ENCODE measurements around the gene UAP1L1. TPM values are rescaled to one million over a fixed set of nuclear protein-coding genes. Genes with fewer than 3 reads are reported as not detected.

Gene UAP1L1
- total and polyA plus RNA-seq, 7 donors = 2.9 to 9.6 (median 5.7) TPM

DNA sequence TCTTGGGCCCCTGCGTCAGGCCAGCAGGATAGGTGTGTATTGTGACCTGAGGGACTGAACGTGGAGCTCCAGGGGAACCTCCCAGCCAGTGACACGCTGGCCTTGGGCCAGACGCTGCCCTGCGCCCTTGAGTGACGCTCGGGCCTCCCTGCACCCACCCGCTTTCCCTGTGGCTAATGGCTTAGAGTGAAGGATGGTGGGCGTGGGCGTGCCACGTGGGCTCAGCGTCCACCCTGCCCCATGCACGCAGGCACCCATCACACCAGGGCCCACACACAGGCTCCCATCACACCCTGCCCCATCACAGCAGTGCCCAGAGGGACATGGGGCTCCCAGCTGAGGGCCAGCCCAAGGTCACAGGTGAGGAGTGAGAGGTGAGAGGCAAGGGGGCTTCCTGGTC lies 40.3 kb upstream of the UAP1L1 start:
- Histone ChIP-seq H3K9me3 (no peaks in the 10 kb centered on the region), H3K27ac (no peak overlapping the region), H3K36me3 (peaks cover 0 to 26% (median 16%) of the 10 kb centered on the region in 4 donors), H3K4me3 (no peak overlapping the region), H3K27me3 (peaks cover 0 to 9% (median 0%) of the 10 kb centered on the region in 3 donors), H3K4me1 (peaks cover 0 to 10% (median 9%) of the 10 kb centered on the region in 4 donors)
- no peak for DNase-seq
- intact Hi-C loops (cut with DNase I) = loop anchor here (10.0 kb wide), 1 partner anchor 192 kb away; the partner anchor contains the start of genes AJM1 and PHPT1
- 48 to 76% methylated on average over 13 of the region's 13 CpGs for WGBS, 2 donors
- TF ChIP-seq, protein P1, sequence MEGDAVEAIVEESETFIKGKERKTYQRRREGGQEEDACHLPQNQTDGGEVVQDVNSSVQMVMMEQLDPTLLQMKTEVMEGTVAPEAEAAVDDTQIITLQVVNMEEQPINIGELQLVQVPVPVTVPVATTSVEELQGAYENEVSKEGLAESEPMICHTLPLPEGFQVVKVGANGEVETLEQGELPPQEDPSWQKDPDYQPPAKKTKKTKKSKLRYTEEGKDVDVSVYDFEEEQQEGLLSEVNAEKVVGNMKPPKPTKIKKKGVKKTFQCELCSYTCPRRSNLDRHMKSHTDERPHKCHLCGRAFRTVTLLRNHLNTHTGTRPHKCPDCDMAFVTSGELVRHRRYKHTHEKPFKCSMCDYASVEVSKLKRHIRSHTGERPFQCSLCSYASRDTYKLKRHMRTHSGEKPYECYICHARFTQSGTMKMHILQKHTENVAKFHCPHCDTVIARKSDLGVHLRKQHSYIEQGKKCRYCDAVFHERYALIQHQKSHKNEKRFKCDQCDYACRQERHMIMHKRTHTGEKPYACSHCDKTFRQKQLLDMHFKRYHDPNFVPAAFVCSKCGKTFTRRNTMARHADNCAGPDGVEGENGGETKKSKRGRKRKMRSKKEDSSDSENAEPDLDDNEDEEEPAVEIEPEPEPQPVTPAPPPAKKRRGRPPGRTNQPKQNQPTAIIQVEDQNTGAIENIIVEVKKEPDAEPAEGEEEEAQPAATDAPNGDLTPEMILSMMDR (IDR thresholded peaks at IDR 0.05) = no peak
- TF ChIP-seq POLR2AphosphoS5 (IDR thresholded peaks at IDR 0.05) = no peak
- no peak for TF ChIP-seq EP300 (IDR thresholded peaks at IDR 0.05)
- no peak for TF ChIP-seq POLR2A (IDR thresholded peaks at IDR 0.05)

DNA sequence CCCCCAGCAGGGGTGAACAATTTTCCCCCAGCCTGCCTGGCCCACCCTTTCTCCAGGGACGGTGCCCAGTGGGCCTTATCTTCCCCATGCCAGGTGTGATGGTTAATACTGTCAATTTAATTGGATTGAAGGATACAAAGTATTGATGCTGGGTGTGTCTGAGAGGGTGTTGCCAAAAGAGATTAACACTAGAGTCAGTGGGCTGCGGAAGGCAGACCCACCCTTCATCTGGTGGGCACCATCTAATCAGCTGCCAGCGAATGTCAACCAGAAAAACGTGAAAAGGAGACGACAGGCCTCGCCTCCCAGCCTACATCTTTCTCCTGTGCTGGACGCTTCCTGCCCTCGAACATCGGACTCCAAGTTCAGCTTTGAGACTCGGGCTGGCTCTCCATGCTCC lies 39.8 kb upstream of the UAP1L1 start:
- Histone ChIP-seq H3K36me3 (peaks cover 0 to 26% (median 16%) of the 10 kb centered on the region in 4 donors), H3K4me1 (peaks cover 0 to 10% (median 9%) of the 10 kb centered on the region in 4 donors), H3K27me3 (peaks cover 0 to 9% (median 0%) of the 10 kb centered on the region in 3 donors), H3K27ac (no peak overlapping the region), H3K9me3 (no peaks in the 10 kb centered on the region), H3K4me3 (no peak overlapping the region)
- whole genome bisulfite sequencing, 2 donors = 84 to 90% methylated on average over 10 of the region's 10 CpGs
- TF ChIP-seq POLR2AphosphoS5 (IDR thresholded peaks at IDR 0.05) (no peak), POLR2A (IDR thresholded peaks at IDR 0.05) (no peak), EP300 (IDR thresholded peaks at IDR 0.05) (no peak)
- TF ChIP-seq, protein P1 (IDR thresholded peaks at IDR 0.05) = no peak
- no peak for DNase-seq
- intact Hi-C loops (cut with DNase I) = loop anchor here (10.0 kb wide), 1 partner anchor 193 kb away; the partner anchor contains the start of genes AJM1 and PHPT1

DNA sequence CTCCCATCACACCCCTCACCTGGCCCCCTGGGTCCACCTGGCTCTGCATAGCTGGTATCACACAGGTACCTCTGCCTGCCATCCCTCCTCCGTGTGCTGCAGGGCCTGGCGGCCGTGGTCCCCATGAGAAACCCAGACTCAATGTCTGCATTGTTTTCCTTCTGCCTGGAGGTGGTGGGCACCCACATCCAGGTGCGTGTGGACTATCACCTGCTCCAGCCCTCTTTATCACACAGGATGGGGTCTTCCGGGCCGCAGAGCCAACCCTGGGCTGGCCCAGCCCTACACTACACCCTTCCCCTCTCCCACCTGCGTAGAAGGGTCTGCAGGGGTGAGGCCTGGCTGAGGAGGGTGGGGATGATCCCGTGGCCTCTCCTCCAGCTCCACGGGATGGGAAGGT lies 38.4 kb upstream of the UAP1L1 start:
- Histone ChIP-seq H3K4me1 (peaks cover 0 to 14% (median 12%) of the 10 kb centered on the region in 4 donors), H3K4me3 (no peak overlapping the region), H3K27me3 (peaks cover 0 to 9% (median 0%) of the 10 kb centered on the region in 3 donors), H3K36me3 (peaks cover 0 to 26% (median 16%) of the 10 kb centered on the region in 4 donors), H3K27ac (no peak overlapping the region), H3K9me3 (no peaks in the 10 kb centered on the region)
- 89 to 91% methylated on average over 9 of the region's 9 CpGs for WGBS, 2 donors
- intact Hi-C loops (cut with DNase I) = loop anchor here (10.0 kb wide), 1 partner anchor 194 kb away; the partner anchor contains the start of genes AJM1 and PHPT1
- TF ChIP-seq, protein P1 (IDR thresholded peaks at IDR 0.05) = no peak
- no peak for TF ChIP-seq POLR2A (IDR thresholded peaks at IDR 0.05)
- no peak for TF ChIP-seq POLR2AphosphoS5 (IDR thresholded peaks at IDR 0.05)
- TF ChIP-seq EP300 (IDR thresholded peaks at IDR 0.05) = no peak
- DNase-seq = no peak

DNA sequence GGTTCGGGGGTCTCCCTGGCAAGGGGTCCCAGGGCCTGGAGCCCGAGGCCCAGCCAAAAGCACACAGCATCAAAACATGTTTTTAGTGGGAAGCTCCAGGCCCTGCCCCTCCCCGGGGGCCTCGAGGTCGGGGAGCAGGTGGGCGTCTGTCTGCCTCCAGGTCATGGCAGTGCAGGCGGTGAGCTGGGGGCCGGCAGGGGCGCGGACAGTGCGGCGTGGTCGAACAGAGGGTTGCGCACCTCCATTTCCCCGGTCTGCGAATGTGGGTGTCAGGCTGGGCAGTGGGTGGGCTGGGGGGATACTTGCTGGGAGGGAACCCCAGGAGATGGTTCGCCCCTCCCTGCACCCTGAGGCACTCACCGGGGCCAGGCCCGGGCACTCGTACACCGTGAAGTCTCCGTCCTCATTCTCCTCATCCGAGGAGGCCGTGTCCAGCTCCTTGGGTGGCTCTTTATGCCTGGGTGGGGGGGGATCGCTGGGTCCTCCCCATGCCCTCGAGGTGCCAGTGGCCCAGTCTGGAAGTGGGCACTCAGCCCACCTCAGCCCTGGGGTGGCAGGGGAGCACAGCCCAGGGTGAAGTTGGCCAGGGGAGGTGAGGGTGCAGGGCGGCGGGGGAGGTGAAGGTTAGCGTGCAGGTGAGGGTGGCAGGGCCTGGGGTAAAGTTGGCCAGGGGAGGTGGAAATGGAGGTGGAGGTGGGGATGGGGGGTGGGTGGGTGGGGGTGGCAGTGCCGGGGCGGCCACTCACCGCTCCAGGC lies 37.5 kb upstream of the UAP1L1 start:
- no peak for DNase-seq
- TF ChIP-seq POLR2AphosphoS5 (IDR thresholded peaks at IDR 0.05) (no peak), EP300 (IDR thresholded peaks at IDR 0.05) (no peak), POLR2A (IDR thresholded peaks at IDR 0.05) (no peak)
- TF ChIP-seq, protein P1 (IDR thresholded peaks at IDR 0.05) = no peak
- H3K27me3 ChIP-seq = peaks cover 0 to 3% (median 0%) of the 10 kb centered on the region in 3 donors
- peaks cover 0 to 23% (median 19%) of the 10 kb centered on the region in 4 donors for H3K4me1 ChIP-seq
- H3K4me3 ChIP-seq = no peak overlapping the region
- H3K27ac ChIP-seq = no peak overlapping the region
- intact Hi-C loops (cut with DNase I) = loop anchor here (10.0 kb wide), 1 partner anchor 195 kb away; the partner anchor contains the start of genes AJM1 and PHPT1
- WGBS, 2 donors = 90 to 92% methylated on average over 32 of the region's 32 CpGs
- no peaks in the 10 kb centered on the region for H3K9me3 ChIP-seq
- peaks cover 0 to 26% (median 16%) of the 10 kb centered on the region in 4 donors for H3K36me3 ChIP-seq
